WTC11 (cell line): ENCODE data around the gene ANKMY2.

ENCODE experiments used
- TF ChIP-seq, protein P1 (sequence below): sonication (generic); formaldehyde crosslinking; IDR thresholded peaks from 2 replicates; pipeline ENCODE4 v1.8.0; 2022; ENCODE audit warnings: mild to moderate bottlenecking, missing genetic modification reagents
- TF ChIP-seq, protein P2 (sequence below): fragments of 200-600 bp; IDR thresholded peaks from 2 replicates; pipeline ENCODE4 v1.8.0; 2022; ENCODE audit warnings: antibody characterized with exemption

DNA sequence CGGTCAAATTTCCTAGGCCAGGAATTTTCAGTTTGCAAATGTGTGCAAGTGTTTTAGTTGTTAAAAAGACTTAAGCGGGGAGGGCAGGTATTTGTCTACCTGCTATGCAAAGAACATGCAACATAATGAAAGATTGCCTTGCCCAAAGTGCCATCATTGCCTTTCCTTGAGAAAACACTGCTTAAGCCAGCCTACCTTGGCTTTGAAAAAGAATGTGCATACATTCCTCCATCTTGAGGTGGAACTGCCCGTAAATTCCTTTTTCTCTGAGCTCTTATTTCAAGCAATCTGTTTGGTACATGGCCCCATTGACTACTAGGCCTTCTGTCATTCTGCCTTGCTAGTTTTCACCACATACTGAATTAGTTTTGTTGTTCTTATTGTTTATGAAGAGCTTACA is 29.7 kb upstream of the ANKMY2 start:
- TF ChIP-seq, protein P1, sequence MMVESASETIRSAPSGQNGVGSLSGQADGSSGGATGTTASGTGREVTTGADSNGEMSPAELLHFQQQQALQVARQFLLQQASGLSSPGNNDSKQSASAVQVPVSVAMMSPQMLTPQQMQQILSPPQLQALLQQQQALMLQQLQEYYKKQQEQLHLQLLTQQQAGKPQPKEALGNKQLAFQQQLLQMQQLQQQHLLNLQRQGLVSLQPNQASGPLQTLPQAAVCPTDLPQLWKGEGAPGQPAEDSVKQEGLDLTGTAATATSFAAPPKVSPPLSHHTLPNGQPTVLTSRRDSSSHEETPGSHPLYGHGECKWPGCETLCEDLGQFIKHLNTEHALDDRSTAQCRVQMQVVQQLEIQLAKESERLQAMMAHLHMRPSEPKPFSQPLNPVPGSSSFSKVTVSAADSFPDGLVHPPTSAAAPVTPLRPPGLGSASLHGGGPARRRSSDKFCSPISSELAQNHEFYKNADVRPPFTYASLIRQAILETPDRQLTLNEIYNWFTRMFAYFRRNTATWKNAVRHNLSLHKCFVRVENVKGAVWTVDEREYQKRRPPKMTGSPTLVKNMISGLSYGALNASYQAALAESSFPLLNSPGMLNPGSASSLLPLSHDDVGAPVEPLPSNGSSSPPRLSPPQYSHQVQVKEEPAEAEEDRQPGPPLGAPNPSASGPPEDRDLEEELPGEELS (CRISPR knock-in tag) = no peak
- TF ChIP-seq, protein P2, sequence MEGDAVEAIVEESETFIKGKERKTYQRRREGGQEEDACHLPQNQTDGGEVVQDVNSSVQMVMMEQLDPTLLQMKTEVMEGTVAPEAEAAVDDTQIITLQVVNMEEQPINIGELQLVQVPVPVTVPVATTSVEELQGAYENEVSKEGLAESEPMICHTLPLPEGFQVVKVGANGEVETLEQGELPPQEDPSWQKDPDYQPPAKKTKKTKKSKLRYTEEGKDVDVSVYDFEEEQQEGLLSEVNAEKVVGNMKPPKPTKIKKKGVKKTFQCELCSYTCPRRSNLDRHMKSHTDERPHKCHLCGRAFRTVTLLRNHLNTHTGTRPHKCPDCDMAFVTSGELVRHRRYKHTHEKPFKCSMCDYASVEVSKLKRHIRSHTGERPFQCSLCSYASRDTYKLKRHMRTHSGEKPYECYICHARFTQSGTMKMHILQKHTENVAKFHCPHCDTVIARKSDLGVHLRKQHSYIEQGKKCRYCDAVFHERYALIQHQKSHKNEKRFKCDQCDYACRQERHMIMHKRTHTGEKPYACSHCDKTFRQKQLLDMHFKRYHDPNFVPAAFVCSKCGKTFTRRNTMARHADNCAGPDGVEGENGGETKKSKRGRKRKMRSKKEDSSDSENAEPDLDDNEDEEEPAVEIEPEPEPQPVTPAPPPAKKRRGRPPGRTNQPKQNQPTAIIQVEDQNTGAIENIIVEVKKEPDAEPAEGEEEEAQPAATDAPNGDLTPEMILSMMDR = no peak
